Liver (tissue), 3 donors: Measurements from ENCODE around the gene SAXO2.
"Not testable (repeated sequence)": the region's sequence is repeated elsewhere in the genome, so short reads cannot be mapped to it uniquely, and the experiment has no call there.

Source experiments
- ATF3 ChIP-seq: IDR thresholded peaks from 2 replicates; pipeline ENCODE4 v1.6.1; 2016; ENCODE audit warnings: antibody characterized with exemption
- CTCF ChIP-seq: fragments of 150-350 bp; IDR thresholded peaks from 2 replicates; pipeline ENCODE4 v1.5.1; 2017; ENCODE audit warnings: improper control_type of control experiment, low read depth, low read length; ENCODE audit not compliant: missing input control
- EGR1 ChIP-seq, 2 donors: IDR thresholded peaks; 2 replicates each; pipeline ENCODE4 v1.6.1; 2016 to 2018; ENCODE audit warnings: antibody characterized with exemption in 2 of 2, low read depth in 2 of 2
- FOXA2 ChIP-seq: IDR thresholded peaks from 2 replicates; pipeline ENCODE4 v1.6.1; 2016; ENCODE audit warnings: antibody characterized with exemption
- JUND ChIP-seq, 2 donors: IDR thresholded peaks; 2 replicates each; pipeline ENCODE4 v1.6.1; 2016; ENCODE audit warnings: antibody characterized with exemption in 2 of 2
- MAX ChIP-seq: IDR thresholded peaks from 2 replicates; pipeline ENCODE4 v1.6.1; 2016; ENCODE audit warnings: antibody characterized with exemption
- REST ChIP-seq: IDR thresholded peaks from 2 replicates; pipeline ENCODE4 v1.6.1; 2016; ENCODE audit warnings: antibody characterized with exemption, mild to moderate bottlenecking
- RXRA ChIP-seq, 2 donors: IDR thresholded peaks; 2 replicates each; pipeline ENCODE4 v1.6.1; 2017 to 2018; ENCODE audit warnings: antibody characterized with exemption in 2 of 2, mild to moderate bottlenecking in 1 of 2
- TAF1 ChIP-seq: conservative IDR thresholded peaks from 2 replicates; pipeline ENCODE4 v1.6.1; 2016; ENCODE audit warnings: antibody characterized with exemption, mild to moderate bottlenecking
- YY1 ChIP-seq: IDR thresholded peaks from 2 replicates; pipeline ENCODE4 v1.6.1; 2016; ENCODE audit warnings: antibody characterized with exemption, mild to moderate bottlenecking
- ZBTB33 ChIP-seq: IDR thresholded peaks from 2 replicates; pipeline ENCODE4 v1.6.1; 2016; ENCODE audit warnings: antibody characterized with exemption
- donor health status: healthy.
- donor health status: healthy.

- not testable (repeated sequence) for TF ChIP-seq CTCF; FOXA2; ZBTB33; YY1; ATF3; EGR1 (IDR thresholded peaks at IDR 0.05; ENCODE audit: low read depth in 2 of 2); MAX; JUND (IDR thresholded peaks at IDR 0.05); TAF1
- TF ChIP-seq REST (peak; percentile 25), RXRA (IDR thresholded peaks at IDR 0.05) (peak in 1 of 2 donors; percentile 6)
These were observed 824 bp upstream of the SAXO2 start for GRCh38 chr15:82261566-82262421.
